Psoas muscle (tissue), 8 donors: ENCODE measurements around the gene PPP1R12B. TPM values are rescaled to one million over a fixed set of nuclear protein-coding genes. Genes with fewer than 3 reads are reported as not detected.
"Not testable (repeated sequence)": the region's sequence is repeated elsewhere in the genome, so short reads cannot be mapped to it uniquely, and the experiment has no call there.

Source experiments
- ATAC-seq, 4 donors: fragments of 200-7000 bp; cut with Tn5 transposase; one replicate each; pipeline ENCODE4 v1.9.1; 2020; ENCODE audit warnings: moderate library complexity in 3 of 4, mild to moderate bottlenecking in 2 of 4
- DNase-seq, 2 donors: peaks; one replicate each; pipeline ENCODE4 v3.0.0-alpha.2; 2020
- H3K27ac ChIP-seq: fragments of 200-600 bp; one replicate; pipeline ENCODE4 v1.8.0; 2022
- H3K27me3 ChIP-seq, 3 donors: fragments of 200-600 bp in 1 of 3; one replicate each; pipeline versions ENCODE4 v1.6.1 to v1.8.0; 2013 to 2022; ENCODE audit warnings: low read length in 2 of 3, mild to moderate bottlenecking in 2 of 3, moderate library complexity in 1 of 3; ENCODE audit not compliant: insufficient read depth in 3 of 3
- H3K36me3 ChIP-seq, 2 donors: fragments of 200-600 bp in 1 of 2; one replicate each; pipeline versions ENCODE4 v1.6.1 to v1.8.0; 2013 to 2022; ENCODE audit warnings: low read depth in 1 of 2, mild to moderate bottlenecking in 1 of 2, moderate library complexity in 1 of 2; ENCODE audit not compliant: insufficient read depth in 1 of 2
- H3K4me1 ChIP-seq: fragments of 200-600 bp; one replicate; pipeline ENCODE4 v1.8.0; 2022
- H3K4me3 ChIP-seq: fragments of 200-600 bp; one replicate; pipeline ENCODE4 v1.8.0; 2022; ENCODE audit warnings: mild to moderate bottlenecking
- H3K9me3 ChIP-seq: fragments of 200-600 bp; one replicate; pipeline ENCODE4 v1.8.0; 2022
- WGBS, 3 donors: extraction: QIAGEN DNeasy Blood & Tissue Kit; methylation state at CpG; one replicate each; pipeline versions ENCODE4 v1.1.6 to v1.1.7; 2013; 5-methylcytosine and 5-hydroxymethylcytosine counted together
- intact Hi-C, 2 donors: fragments of 100-400 bp; cut with DNase I; formaldehyde crosslinking; loops; one replicate each; pipeline versions ENCODE4 v1.11.0 to v1.14.2; 2022
- polyA plus RNA-seq, 3 donors: library from polyadenylated mRNA; stranded (reverse); fragments of 200-250 nt; gene quantifications; one replicate each; pipeline ENCODE4 v1.2.3, GENCODE V29; 2013
- total RNA-seq, 4 donors: library from RNA; stranded (reverse); fragmentation: NEBNext Ultra II Directional in 2 of 4; extraction: Animal tissue kit (Norgen Biotek cat#: 25700) in 2 of 4; gene quantifications; one replicate each; pipeline versions ENCODE4 v1.2.1 to v1.2.4, GENCODE V29; 2021 to 2023
- TF ChIP-seq, protein P1 (sequence below): fragments of 200-600 bp; IDR thresholded peaks from one replicate; pipeline ENCODE4 v1.8.0; 2022; ENCODE audit warnings: antibody characterized with exemption
- donor health status: healthy with polysubstance abuse.
- donor health status: DM: no; HTN: no; CAD: no; lungs with moderate emphysema.
- donor health status: Bipolar disorder and iron deficiency.
- donor health status: healthy.
- donor health status: DM: yes; HTN: yes; CAD: no.
- donor health status: DM: no; HTN: no; CAD: no.
- donor health status: DM: no; HTN: no; CAD: no.
- donor health status: DM: yes; HTN: yes; CAD: no.

The PPP1R12B gene
- total and polyA plus RNA-seq, 7 donors: 8.3 to 189 (median 86.1) TPM

DNA sequence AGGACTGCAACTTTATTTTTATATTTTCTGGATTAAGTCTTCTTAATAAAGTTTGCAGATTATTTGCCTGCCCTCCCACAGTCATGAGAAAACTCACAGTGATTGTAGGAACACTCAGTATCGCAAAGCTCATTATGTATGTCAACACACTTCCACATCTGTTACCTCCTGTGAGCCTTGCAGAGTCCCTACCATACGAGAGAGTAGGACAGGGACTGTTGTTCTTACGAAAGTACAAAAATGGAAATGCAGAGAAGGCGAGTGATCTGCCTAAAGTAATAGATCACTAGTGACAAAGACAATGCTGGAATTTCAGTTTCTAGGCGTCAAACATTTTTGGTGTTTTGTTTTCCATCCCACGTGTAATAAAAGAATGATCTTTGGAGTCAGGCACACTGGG, 230.1 kb downstream of the PPP1R12B start:
- Histone ChIP-seq H3K36me3 (peaks cover 9 to 50% of the 10 kb centered on the region in 2 donors), H3K4me1 (peaks cover 52% of the 10 kb centered on the region), H3K4me3 (no peak overlapping the region), H3K9me3 (no peaks in the 10 kb centered on the region), H3K27me3 (no peaks in the 10 kb centered on the region), H3K27ac (peak overlapping the region; percentile 64)
- DNase-seq (no peak), ATAC-seq (peak; percentile 56 to 75 (median 68))
- intact Hi-C loops: loop anchor here in 1 of 2 donors (5.0 to 10.0 kb wide), 2 partner anchors 46 to 139 kb away; no protein-coding TSS in a partner anchor
- TF ChIP-seq, protein P1, sequence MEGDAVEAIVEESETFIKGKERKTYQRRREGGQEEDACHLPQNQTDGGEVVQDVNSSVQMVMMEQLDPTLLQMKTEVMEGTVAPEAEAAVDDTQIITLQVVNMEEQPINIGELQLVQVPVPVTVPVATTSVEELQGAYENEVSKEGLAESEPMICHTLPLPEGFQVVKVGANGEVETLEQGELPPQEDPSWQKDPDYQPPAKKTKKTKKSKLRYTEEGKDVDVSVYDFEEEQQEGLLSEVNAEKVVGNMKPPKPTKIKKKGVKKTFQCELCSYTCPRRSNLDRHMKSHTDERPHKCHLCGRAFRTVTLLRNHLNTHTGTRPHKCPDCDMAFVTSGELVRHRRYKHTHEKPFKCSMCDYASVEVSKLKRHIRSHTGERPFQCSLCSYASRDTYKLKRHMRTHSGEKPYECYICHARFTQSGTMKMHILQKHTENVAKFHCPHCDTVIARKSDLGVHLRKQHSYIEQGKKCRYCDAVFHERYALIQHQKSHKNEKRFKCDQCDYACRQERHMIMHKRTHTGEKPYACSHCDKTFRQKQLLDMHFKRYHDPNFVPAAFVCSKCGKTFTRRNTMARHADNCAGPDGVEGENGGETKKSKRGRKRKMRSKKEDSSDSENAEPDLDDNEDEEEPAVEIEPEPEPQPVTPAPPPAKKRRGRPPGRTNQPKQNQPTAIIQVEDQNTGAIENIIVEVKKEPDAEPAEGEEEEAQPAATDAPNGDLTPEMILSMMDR: no peak
- 41 to 49% (median 41%) methylated on average over 6 of the region's 6 CpGs for WGBS, 3 donors

DNA sequence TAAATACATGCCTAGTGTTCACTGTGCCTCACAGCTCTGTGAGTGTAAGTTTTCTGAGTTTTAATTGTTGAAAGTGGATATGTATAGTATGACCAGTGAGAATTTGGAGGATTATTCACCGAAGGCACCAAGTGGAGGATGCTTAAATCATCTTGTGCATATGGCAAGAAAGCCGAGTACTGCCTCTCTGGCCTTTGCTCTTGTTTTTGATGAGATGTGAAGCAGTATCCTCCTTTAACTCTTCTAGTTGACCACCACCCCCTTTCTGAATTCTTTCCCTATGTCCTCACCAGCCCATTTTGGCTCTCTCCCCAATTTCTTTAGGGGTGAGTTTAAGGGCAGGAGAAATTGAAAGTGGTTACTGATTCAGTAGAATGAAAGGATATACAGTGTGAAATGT, 231.3 kb downstream of the PPP1R12B start:
- intact Hi-C loops: loop anchor here in 1 of 2 donors (5.0 to 10.0 kb wide), 3 partner anchors 45 to 235 kb away; partner anchors contain the start of genes PPP1R12B and UBE2T
- no peaks in the 10 kb centered on the region for H3K27me3 ChIP-seq
- H3K4me3 ChIP-seq: no peak overlapping the region
- H3K27ac ChIP-seq: peak overlapping the region; percentile 60
- TF ChIP-seq, protein P1: no peak
- peaks cover 9 to 62% of the 10 kb centered on the region in 2 donors for H3K36me3 ChIP-seq
- DNase-seq (no peak), ATAC-seq (no peak)
- peaks cover 52% of the 10 kb centered on the region for H3K4me1 ChIP-seq
- H3K9me3 ChIP-seq: no peaks in the 10 kb centered on the region
- WGBS, 3 donors: 22 to 38% (median 24%) methylated on average over 2 of the region's 2 CpGs

DNA sequence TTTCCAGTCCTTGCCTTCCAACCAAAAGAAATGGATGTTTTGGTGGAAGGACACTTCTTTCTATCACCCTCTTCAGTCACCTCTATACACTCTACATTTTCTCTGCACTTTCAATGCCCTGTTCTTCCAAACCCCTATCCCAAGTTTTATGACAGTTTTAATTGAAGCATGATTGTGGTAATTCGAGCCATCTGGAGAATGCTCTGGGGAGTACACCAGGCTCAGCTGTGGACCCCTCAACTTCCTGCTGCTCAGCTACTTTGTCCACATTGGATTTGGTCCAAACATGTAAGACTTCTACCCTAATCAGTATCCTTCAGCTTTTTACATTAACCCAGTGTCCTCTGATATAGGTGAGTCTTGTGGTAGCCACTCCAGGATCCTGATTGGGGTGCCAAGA, 232.1 kb downstream of the PPP1R12B start:
- DNase-seq: no peak
- TF ChIP-seq, protein P1: no peak
- Histone ChIP-seq H3K36me3 (peaks cover 9 to 54% of the 10 kb centered on the region in 2 donors), H3K4me3 (no peak overlapping the region), H3K27ac (peak overlapping the region; percentile 46), H3K27me3 (no peaks in the 10 kb centered on the region), H3K9me3 (no peaks in the 10 kb centered on the region), H3K4me1 (peaks cover 53% of the 10 kb centered on the region)
- WGBS, 3 donors: 21 to 35% (median 29%) methylated on average over 1 of the region's 1 CpG
- ATAC-seq: no peak
- intact Hi-C loops: loop anchor here in 1 of 2 donors (10.0 kb wide), 1 partner anchor 236 kb away; the partner anchor contains the start of genes PPP1R12B and UBE2T

DNA sequence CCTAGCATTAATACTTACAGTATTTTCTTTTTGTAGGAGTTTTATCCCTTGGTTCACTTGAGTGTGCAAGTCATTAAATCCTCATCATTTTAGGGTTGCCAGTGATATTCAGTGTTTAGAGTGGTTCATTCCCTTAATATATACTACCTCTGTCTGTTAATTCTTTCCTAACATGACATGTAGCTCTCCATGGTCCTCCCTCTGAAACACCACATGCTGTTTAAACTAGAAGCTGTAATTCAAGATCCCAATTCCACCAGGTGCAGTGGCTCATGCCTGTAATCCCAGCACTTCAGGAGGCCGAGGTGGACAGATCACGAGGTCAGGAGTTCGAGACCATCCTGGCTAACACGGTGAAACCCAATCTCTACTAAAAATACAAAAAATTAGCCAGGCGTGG, 233.9 kb downstream of the PPP1R12B start:
- intact Hi-C loops: loop anchor here in 1 of 2 donors (10.0 kb wide), 1 partner anchor 238 kb away; the partner anchor contains the start of genes PPP1R12B and UBE2T
- H3K27ac ChIP-seq, H3K27me3 ChIP-seq, ATAC-seq, DNase-seq, H3K4me3 ChIP-seq, H3K9me3 ChIP-seq: not testable (repeated sequence)
- 55 to 90% (median 76%) methylated on average over 5 of the region's 5 CpGs for WGBS, 3 donors
- Histone ChIP-seq H3K4me1 (peaks cover 51% of the 10 kb centered on the region), H3K36me3 (peaks cover 9 to 49% of the 10 kb centered on the region in 2 donors)

DNA sequence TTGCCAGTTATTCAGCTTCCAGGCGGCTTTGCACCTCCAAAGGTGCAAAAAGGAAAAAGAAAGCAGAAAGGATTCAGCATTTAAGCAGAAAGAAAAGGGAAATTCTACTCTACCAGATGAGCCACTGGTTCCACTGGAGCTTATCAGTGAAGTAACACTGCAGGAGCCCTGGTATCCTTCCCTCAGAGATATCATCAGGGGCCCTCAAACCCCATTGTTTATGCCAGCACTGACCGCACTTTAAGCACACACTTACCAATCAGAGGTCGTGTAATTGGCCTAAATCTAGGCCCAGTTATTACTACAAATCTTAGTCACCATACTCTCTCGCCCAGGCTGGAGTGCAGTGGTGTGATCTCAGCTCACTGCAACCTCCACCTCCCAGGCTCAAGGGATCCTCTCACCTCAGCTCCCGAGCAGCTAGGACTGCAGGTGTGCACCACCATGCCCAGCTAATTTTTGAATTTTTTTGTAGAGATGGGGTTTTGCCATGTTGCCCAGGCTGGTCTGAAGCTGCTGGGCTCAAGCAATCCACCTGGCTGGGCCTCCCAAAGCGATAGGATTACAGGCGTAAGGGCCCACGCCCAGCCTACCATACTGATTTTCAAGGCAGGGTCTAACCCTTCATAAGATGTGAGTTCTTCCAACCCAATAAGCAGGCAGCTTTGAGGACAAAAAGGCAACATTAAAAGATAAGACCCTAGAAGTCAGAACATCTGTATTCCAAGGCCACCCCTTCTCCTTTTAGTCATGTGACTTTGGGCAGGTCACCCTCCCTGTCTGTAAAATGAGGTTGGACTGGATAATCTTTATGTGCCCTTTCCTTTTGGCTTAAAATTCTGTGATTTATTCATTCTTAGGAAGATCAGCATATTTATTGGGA, 236.4 kb downstream of the PPP1R12B start:
- WGBS, 3 donors: 91 to 94% (median 91%) methylated on average over 8 of the region's 8 CpGs
- peaks cover 51% of the 10 kb centered on the region for H3K4me1 ChIP-seq

More for the DNA sequence above, 236.4 kb downstream of the PPP1R12B start:
- peak overlapping the region; percentile 4 for H3K27ac ChIP-seq
- H3K27me3 ChIP-seq: no peaks in the 10 kb centered on the region
- TF ChIP-seq, protein P1: no peak
- H3K4me3 ChIP-seq: no peak overlapping the region
- H3K9me3 ChIP-seq: no peaks in the 10 kb centered on the region
- ATAC-seq (no peak), DNase-seq (no peak)
- H3K36me3 ChIP-seq: peaks cover 9 to 49% of the 10 kb centered on the region in 2 donors
- intact Hi-C loops: loop anchor here in 1 of 2 donors (10.0 kb wide), 1 partner anchor 240 kb away; the partner anchor contains the start of genes PPP1R12B and UBE2T
